OCI-LY7 (cell line): Measurements from ENCODE around the gene GOLPH3L. TPM values are rescaled to one million over a fixed set of nuclear protein-coding genes. Genes with fewer than 3 reads are reported as not detected.
A peak's percentile ranks its signal among the peaks of the same experiment; 100 is the strongest.

ENCODE experiments used
- BruUV-seq: library from RNA; stranded (reverse); fragments of 400-500 nt; replicated peaks from 2 replicates; lab custom pipeline; 2021; lab: Mats Ljungman, UMichigan
- CTCF ChIA-PET: fragments of 300-600 bp; sonication (Branson Sonifier 250); formaldehyde crosslinking; loops from one replicate; lab custom pipeline; 2022; ENCODE audit warnings: antibody characterized with exemption; ENCODE audit not compliant: unreplicated experiment; lab: Charles Lee
- POLR2A ChIA-PET: fragments of 300-600 bp; sonication (Branson Sonifier 250); formaldehyde crosslinking; loops from one replicate; lab custom pipeline; 2022; ENCODE audit warnings: antibody characterized with exemption; lab: Charles Lee
- DNase-seq: peaks from one replicate; pipeline ENCODE4 v3.0.0-alpha.2; 2015; ENCODE audit warnings: low spot score
- H2AFZ ChIP-seq: fragments of 200-600 bp; sonication (generic), shearing (Covaris generic); 2 replicates; pipeline ENCODE4 v1.6.1; 2014; ENCODE audit warnings: mild to moderate bottlenecking, antibody characterized with exemption, low read length, moderate library complexity
- H3K27ac ChIP-seq: fragments of 200-600 bp; sonication (generic); 2 replicates; pipeline ENCODE4 v1.5.1; 2014; ENCODE audit warnings: mixed run types, low read depth, mild to moderate bottlenecking, moderate library complexity, low read length, inconsistent platforms; ENCODE audit not compliant: poor library complexity, severe bottlenecking
- H3K36me3 ChIP-seq: fragments of 200-600 bp; sonication (generic); 2 replicates; pipeline ENCODE4 v1.6.1; 2014; ENCODE audit warnings: mild to moderate bottlenecking, antibody characterized with exemption, low read length, moderate library complexity, mixed read lengths; ENCODE audit not compliant: insufficient read depth
- H3K4me1 ChIP-seq: fragments of 200-600 bp; sonication (generic); 2 replicates; pipeline ENCODE4 v1.5.1; 2014; ENCODE audit warnings: mild to moderate bottlenecking, low read length; ENCODE audit not compliant: insufficient read depth, poor library complexity, severe bottlenecking
- H3K4me2 ChIP-seq: fragments of 200-600 bp; sonication (generic); 2 replicates; pipeline ENCODE4 v1.6.1; 2014; ENCODE audit warnings: mild to moderate bottlenecking, low read length
- H3K4me3 ChIP-seq: fragments of 200-600 bp; sonication (generic); 2 replicates; pipeline ENCODE4 v1.5.1; 2014; ENCODE audit warnings: mild to moderate bottlenecking, low read depth, low read length; ENCODE audit not compliant: poor library complexity, severe bottlenecking
- H3K79me2 ChIP-seq: fragments of 200-600 bp; sonication (generic); 2 replicates; pipeline ENCODE4 v1.6.1; 2016; ENCODE audit warnings: low read depth, mild to moderate bottlenecking, low read length, moderate library complexity, mixed read lengths; ENCODE audit not compliant: insufficient read depth
- H3K9me2 ChIP-seq: fragments of 200-600 bp; sonication (generic); 2 replicates; pipeline ENCODE4 v1.6.1; 2016; ENCODE audit warnings: mild to moderate bottlenecking, low read length, mixed read lengths; ENCODE audit not compliant: insufficient read depth
- H3K9me3 ChIP-seq: fragments of 200-600 bp; sonication (generic); 2 replicates; pipeline ENCODE4 v1.6.1; 2014; ENCODE audit warnings: mild to moderate bottlenecking, mixed run types, low read length, mixed read lengths
- H4K20me1 ChIP-seq: fragments of 200-600 bp; sonication (generic); 2 replicates; pipeline ENCODE4 v1.6.1; 2014; ENCODE audit warnings: mild to moderate bottlenecking, antibody characterized with exemption, low read length, moderate library complexity, mixed read lengths; ENCODE audit not compliant: insufficient read depth
- EZH2phosphoT487 ChIP-seq: fragments of 200-600 bp; sonication (generic); IDR thresholded peaks from 2 replicates; pipeline ENCODE4 v1.6.1; 2018; ENCODE audit warnings: low read depth, borderline replicate concordance, mild to moderate bottlenecking, mixed run types, antibody characterized with exemption, low read length, moderate library complexity, mixed read lengths
- intact Hi-C: fragments of 100-400 bp; cut with micrococcal nuclease; formaldehyde crosslinking; loops from one replicate; pipeline ENCODE4 v1.10.0; 2022; ENCODE audit not compliant: unreplicated experiment
- total RNA-seq, 2 experiments: library from RNA; depleted of rRNA in 1 of 2; stranded (reverse); fragments of >200 nt in 1 of 2; shearing (Covaris generic) in 1 of 2; gene quantifications; 2 replicates each; pipeline ENCODE4 v1.2.3, GENCODE V29; 2014 to 2022
- TF ChIP-seq, protein P1 (sequence below): fragments of 200-600 bp; sonication (generic); conservative IDR thresholded peaks from 2 replicates; pipeline ENCODE4 v1.5.1; 2014; ENCODE audit warnings: mild to moderate bottlenecking, antibody characterized with exemption, low read length, moderate library complexity, mixed read lengths

Gene GOLPH3L
- total RNA-seq, 2 experiments from 2014 or later, result 6.2 to 29.0 TPM

DNA sequence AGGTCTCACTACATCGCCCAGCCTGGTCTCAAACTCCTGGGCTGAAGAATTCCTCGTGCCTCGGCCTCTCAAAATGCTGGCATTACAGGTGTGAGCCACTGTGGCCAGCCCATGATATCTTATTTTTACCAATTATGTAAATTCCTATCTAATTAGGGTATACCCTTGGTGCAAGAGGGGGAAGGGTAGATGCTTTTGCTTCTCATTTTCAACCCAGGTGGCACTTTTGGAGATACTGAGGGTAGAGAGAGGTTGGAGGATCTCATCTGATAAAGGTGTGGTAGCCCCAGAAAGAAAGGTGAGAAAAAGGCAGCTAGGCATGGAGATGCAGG is 85.0 kb downstream of the GOLPH3L start:
- Histone ChIP-seq H4K20me1 (no peaks in the 10 kb centered on the region), H3K4me2 (peak overlapping the region; percentile 78), H3K36me3 (peaks cover 39% of the 10 kb centered on the region), H3K79me2 (peaks cover 10% of the 10 kb centered on the region; the same call in 1 of the 2 replicates), H3K9me3 (no peaks in the 10 kb centered on the region), H3K4me3 (peak overlapping the region; percentile 51), H3K9me2 (no peaks in the 10 kb centered on the region), H3K4me1 (peaks cover 65% of the 10 kb centered on the region), H2AFZ (peak overlapping the region; percentile 4; the same call in 1 of the 2 replicates), H3K27ac (peak overlapping the region; percentile 85)
- ChIA-PET CTCF (no interaction called here), POLR2A (interaction anchor here (1.4 to 2.7 kb wide), 2 partner anchors 32 to 125 kb away, joined by 3 to 12 read pairs; partner anchors contain the start of genes MCL1 and TARS2)
- DNase-seq, result peak; percentile 53
- no TSS peak for BruUV-seq
- intact Hi-C loops, result loop anchor here (1.0 kb wide), 1 partner anchor 49 kb away; no protein-coding TSS in a partner anchor
- no peak for TF ChIP-seq EZH2phosphoT487
- TF ChIP-seq, protein P1, sequence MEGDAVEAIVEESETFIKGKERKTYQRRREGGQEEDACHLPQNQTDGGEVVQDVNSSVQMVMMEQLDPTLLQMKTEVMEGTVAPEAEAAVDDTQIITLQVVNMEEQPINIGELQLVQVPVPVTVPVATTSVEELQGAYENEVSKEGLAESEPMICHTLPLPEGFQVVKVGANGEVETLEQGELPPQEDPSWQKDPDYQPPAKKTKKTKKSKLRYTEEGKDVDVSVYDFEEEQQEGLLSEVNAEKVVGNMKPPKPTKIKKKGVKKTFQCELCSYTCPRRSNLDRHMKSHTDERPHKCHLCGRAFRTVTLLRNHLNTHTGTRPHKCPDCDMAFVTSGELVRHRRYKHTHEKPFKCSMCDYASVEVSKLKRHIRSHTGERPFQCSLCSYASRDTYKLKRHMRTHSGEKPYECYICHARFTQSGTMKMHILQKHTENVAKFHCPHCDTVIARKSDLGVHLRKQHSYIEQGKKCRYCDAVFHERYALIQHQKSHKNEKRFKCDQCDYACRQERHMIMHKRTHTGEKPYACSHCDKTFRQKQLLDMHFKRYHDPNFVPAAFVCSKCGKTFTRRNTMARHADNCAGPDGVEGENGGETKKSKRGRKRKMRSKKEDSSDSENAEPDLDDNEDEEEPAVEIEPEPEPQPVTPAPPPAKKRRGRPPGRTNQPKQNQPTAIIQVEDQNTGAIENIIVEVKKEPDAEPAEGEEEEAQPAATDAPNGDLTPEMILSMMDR, result no peak

GRCh38 chr1:150610576-150610975 is 86.4 kb downstream of the GOLPH3L start:
- Histone ChIP-seq H3K9me3 (no peaks in the 10 kb centered on the region), H3K4me1 (peaks cover 60% of the 10 kb centered on the region), H3K36me3 (peaks cover 25% of the 10 kb centered on the region), H3K9me2 (no peaks in the 10 kb centered on the region), H3K27ac (peak overlapping the region; percentile 85), H4K20me1 (no peaks in the 10 kb centered on the region), H3K79me2 (peaks cover 10% of the 10 kb centered on the region; the same call in 1 of the 2 replicates), H3K4me3 (no peak overlapping the region), H3K4me2 (peak overlapping the region; percentile 78; the same call in 1 of the 2 replicates), H2AFZ (no peak overlapping the region)
- ChIA-PET CTCF (no interaction called here), POLR2A (interaction anchor here (2.1 kb wide), 1 partner anchor 47 kb away, joined by 12 read pairs; no protein-coding TSS in a partner anchor)
- intact Hi-C loops, result no loop called here
- no peak for DNase-seq
- BruUV-seq, result no TSS peak
- TF ChIP-seq, protein P1, result no peak
- TF ChIP-seq EZH2phosphoT487, result no peak

DNA sequence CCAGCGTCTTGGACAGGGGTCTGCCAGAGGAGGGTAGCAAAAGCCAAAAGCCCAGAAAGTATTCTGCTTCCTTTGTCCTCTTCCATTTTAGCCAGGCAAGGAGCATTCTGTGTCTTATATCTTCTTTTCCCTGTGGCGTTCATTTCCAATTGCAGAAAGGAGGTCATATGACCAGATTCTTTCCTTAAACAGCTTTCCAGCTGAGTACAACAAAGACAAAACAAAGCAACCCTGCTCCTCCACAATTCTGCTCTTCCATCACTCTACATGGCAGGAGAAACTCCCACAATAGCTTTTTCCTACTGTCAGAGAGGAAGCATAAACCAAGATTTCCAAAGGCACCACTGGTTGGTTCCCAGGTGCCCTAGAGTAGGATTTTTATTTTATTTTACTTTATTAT is 87.2 kb downstream of the GOLPH3L start:
- POLR2A ChIA-PET, result interaction anchor here (1.0 to 2.1 kb wide), 3 partner anchors 22 to 46 kb away, joined by 3 to 12 read pairs (median 7); no protein-coding TSS in a partner anchor
- no peak overlapping the region for H3K27ac ChIP-seq
- DNase-seq, result no peak
- no peaks in the 10 kb centered on the region for H3K9me3 ChIP-seq
- H3K4me2 ChIP-seq, result 0 out of 2 replicates have a peak overlapping the region, but pooled peaks have one; percentile 2
- intact Hi-C loops, result no loop called here
- H3K9me2 ChIP-seq, result no peaks in the 10 kb centered on the region
- H3K4me3 ChIP-seq, result no peak overlapping the region
- CTCF ChIA-PET, result no interaction called here
- peaks cover 18% of the 10 kb centered on the region for H3K36me3 ChIP-seq
- H3K4me1 ChIP-seq, result peaks cover 56% of the 10 kb centered on the region
- H4K20me1 ChIP-seq, result no peaks in the 10 kb centered on the region
- TF ChIP-seq, protein P1, result no peak
- no peak for TF ChIP-seq EZH2phosphoT487
- TSS peak; percentile 21 for BruUV-seq
- H2AFZ ChIP-seq, result no peak overlapping the region
- peaks cover 10% of the 10 kb centered on the region; the same call in 1 of the 2 replicates for H3K79me2 ChIP-seq
